Spleen (tissue), 13 donors: ENCODE measurements around the gene FBXO40. TPM values are rescaled to one million over a fixed set of nuclear protein-coding genes. Genes with fewer than 3 reads are reported as not detected.

Experiments
- DNase-seq: peaks from one replicate; pipeline ENCODE4 v3.0.0-alpha.2; 2020
- H3K27ac ChIP-seq, 8 donors: fragments of 200-600 bp; sonication (generic) in 7 of 8; 1 replicate in 4 of 8; 2 replicates in 4 of 8; pipeline versions ENCODE4 v1.5.0 to v1.8.0; 2016 to 2021; ENCODE audit warnings: inconsistent platforms in 4 of 8, mild to moderate bottlenecking in 4 of 8, moderate library complexity in 1 of 8
- H3K27me3 ChIP-seq, 7 donors: fragments of 200-600 bp; sonication (generic) in 6 of 7; replicated peaks in 1 of 7; 1 replicate in 4 of 7; 2 replicates in 3 of 7; pipeline versions ENCODE4 v1.5.0 to v1.8.0; 2016 to 2021; ENCODE audit warnings: inconsistent platforms in 3 of 7, mild to moderate bottlenecking in 1 of 7
- H3K36me3 ChIP-seq, 6 donors: fragments of 200-600 bp; sonication (generic) in 5 of 6; 1 replicate in 4 of 6; 2 replicates in 2 of 6; pipeline versions ENCODE4 v1.5.0 to v1.8.0; 2016 to 2021; ENCODE audit warnings: inconsistent platforms in 2 of 6
- H3K4me1 ChIP-seq, 6 donors: fragments of 200-600 bp; sonication (generic) in 5 of 6; 1 replicate in 3 of 6; 2 replicates in 3 of 6; pipeline versions ENCODE4 v1.5.0 to v1.8.0; 2016 to 2021; ENCODE audit warnings: inconsistent platforms in 3 of 6
- H3K4me3 ChIP-seq, 8 donors: fragments of 200-600 bp; sonication (generic) in 7 of 8; 1 replicate in 4 of 8; 2 replicates in 4 of 8; pipeline versions ENCODE4 v1.5.0 to v1.8.0; 2016 to 2021; ENCODE audit warnings: inconsistent platforms in 4 of 8, mild to moderate bottlenecking in 4 of 8, moderate library complexity in 2 of 8
- H3K9me3 ChIP-seq, 8 donors: fragments of 200-600 bp; sonication (generic) in 7 of 8; 1 replicate in 4 of 8; 2 replicates in 4 of 8; pipeline versions ENCODE4 v1.5.0 to v1.8.0; 2016 to 2021; ENCODE audit warnings: inconsistent platforms in 4 of 8
- POLR2A ChIP-seq, 3 donors: fragments of 450-650 bp; IDR thresholded peaks; one replicate each; pipeline ENCODE4 v1.5.1; 2017; ENCODE audit warnings: antibody characterized with exemption in 3 of 3, mild to moderate bottlenecking in 1 of 3
- POLR2AphosphoS5 ChIP-seq, 3 donors: sonication (generic); formaldehyde crosslinking; IDR thresholded peaks; one replicate each; pipeline ENCODE4 v1.5.1; 2017; ENCODE audit warnings: antibody characterized with exemption in 3 of 3
- WGBS, 5 donors: extraction: QIAGEN DNeasy Blood & Tissue Kit in 3 of 5; methylation state at CpG; one replicate each; pipeline versions ENCODE4 v1.1.5 to v1.1.7; 2013 to 2018; 5-methylcytosine and 5-hydroxymethylcytosine counted together
- intact Hi-C: fragments of 100-400 bp; cut with DNase I; formaldehyde crosslinking; loops from one replicate; pipeline ENCODE4 v1.15.0; 2023; ENCODE audit warnings: low total_unique reads
- long read RNA-seq, 2 donors: transcript quantifications; one replicate each; lab custom pipeline, GENCODE V29; 2026
- polyA plus RNA-seq, 3 donors: library from polyadenylated mRNA; stranded (reverse); fragments of 200-250 nt; gene quantifications; one replicate each; pipeline ENCODE4 v1.2.1, GENCODE V29; 2013
- total RNA-seq, 7 donors: library from RNA; depleted of rRNA in 3 of 7; stranded (reverse); fragments of >200 nt in 3 of 7; fragmentation: NEBNext Ultra II Directional in 4 of 7; extraction: Animal tissue kit (Norgen Biotek cat#: 25700) in 4 of 7; gene quantifications; one replicate each; pipeline versions ENCODE4 v1.1.0 to v1.2.1, GENCODE V29; 2016 to 2021
- TF ChIP-seq, protein P1 (sequence below), 11 experiments: fragments of 200-600 bp in 7 of 11; fragments of 450-650 bp in 4 of 11; sonication (generic) in 4 of 11; IDR thresholded peaks in 8 of 11; conservative IDR thresholded peaks in 3 of 11; 1 replicate in 7 of 11; 2 replicates in 4 of 11; pipeline versions ENCODE4 v1.4.0 to v1.8.0; 2016 to 2021; ENCODE audit warnings: antibody characterized with exemption in 11 of 11, inconsistent platforms in 4 of 11, mild to moderate bottlenecking in 1 of 11
- donor health status: healthy with polysubstance abuse.
- donor health status: DM: no; HTN: no; CAD: no; lungs with moderate emphysema.
- donor health status: DM: no; HTN: no; CAD: no.
- donor health status: Bipolar disorder and iron deficiency.
- donor health status: healthy.
- donor health status: DM: no; HTN: no; CAD: no.
- donor health status: DM: yes; HTN: yes; CAD: no.

FBXO40 gene, protein sequence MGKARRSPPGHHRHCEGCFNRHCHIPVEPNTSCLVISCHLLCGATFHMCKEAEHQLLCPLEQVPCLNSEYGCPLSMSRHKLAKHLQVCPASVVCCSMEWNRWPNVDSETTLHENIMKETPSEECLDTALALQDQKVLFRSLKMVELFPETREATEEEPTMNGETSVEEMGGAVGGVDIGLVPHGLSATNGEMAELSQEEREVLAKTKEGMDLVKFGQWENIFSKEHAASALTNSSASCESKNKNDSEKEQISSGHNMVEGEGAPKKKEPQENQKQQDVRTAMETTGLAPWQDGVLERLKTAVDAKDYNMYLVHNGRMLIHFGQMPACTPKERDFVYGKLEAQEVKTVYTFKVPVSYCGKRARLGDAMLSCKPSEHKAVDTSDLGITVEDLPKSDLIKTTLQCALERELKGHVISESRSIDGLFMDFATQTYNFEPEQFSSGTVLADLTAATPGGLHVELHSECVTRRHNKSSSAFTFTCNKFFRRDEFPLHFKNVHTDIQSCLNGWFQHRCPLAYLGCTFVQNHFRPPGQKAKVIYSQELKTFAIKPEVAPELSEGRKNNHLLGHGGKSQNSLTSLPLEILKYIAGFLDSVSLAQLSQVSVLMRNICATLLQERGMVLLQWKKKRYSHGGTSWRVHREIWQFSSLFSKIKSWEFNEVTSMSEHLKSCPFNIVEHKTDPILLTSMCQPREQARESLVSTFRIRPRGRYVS
- not detected for total RNA-seq
- not detected for polyA plus RNA-seq
- long read RNA-seq, donor 1, result 0 reads
- long read RNA-seq, donor 2, partial matches to known transcripts, result 64 of 64 reads
- long read RNA-seq, donor 2, other reads (novel, unspliced or antisense), result 0 of 64 reads

DNA sequence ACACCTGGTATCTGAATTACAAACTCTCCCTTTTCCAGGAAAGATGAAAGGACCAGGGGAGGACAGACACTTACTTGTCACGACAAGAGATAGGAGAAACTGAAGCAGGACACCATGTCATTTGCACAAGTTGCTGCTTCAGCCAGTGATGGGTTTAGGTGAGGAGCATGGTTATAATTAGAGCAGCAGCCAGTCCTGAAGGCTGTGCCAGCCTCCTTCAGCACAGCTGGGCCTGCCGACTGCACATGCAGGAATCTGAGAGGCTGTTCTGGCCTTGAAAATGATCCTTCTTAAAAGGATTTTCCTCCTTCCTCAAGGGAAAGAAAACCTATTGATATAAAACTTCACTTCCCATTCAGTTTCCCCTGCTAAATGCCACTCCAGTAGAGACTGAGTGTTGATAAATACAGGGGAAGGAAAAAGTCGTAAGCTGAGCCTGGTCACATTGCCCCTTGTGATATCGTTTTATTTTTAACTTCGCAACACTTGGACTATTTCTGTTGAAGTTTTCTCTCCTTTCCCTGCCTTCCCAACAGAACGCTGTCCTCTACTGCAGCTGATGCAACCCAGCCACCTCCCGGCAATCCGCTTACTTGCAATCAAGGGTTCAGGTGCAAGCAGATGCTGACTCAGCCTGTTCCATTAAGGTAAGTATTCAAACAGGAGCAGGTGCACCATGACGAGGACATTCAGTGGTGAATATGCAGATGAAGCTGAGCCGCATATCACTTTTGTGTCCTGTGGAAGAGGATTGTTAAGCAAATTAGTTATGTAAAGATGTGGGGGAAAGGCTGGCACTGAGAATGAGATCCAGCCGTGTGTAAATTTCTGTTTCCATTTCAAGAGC is at the start of gene FBXO40:
Gene FBXO40 (plus strand): TSS at position 524 of the 847 bp plus-strand sequence. CDS start 27,197 bp downstream, outside the sequence.
- Histone ChIP-seq H3K27me3 (no peaks in the 10 kb centered on the region), H3K36me3 (no peaks in the 10 kb centered on the region), H3K4me3 (no peak within 1 kb of the TSS), H3K4me1 (no peaks in the 10 kb centered on the region), H3K27ac (no peak within 1 kb of the TSS), H3K9me3 (no peaks in the 10 kb centered on the region)
- WGBS, 5 donors, result 53 to 67% (median 66%) methylated on average over 11 of the region's 11 CpGs
- TF ChIP-seq POLR2AphosphoS5 (IDR thresholded peaks at IDR 0.05) (no peak), POLR2A (IDR thresholded peaks at IDR 0.05) (no peak)
- TF ChIP-seq, protein P1, sequence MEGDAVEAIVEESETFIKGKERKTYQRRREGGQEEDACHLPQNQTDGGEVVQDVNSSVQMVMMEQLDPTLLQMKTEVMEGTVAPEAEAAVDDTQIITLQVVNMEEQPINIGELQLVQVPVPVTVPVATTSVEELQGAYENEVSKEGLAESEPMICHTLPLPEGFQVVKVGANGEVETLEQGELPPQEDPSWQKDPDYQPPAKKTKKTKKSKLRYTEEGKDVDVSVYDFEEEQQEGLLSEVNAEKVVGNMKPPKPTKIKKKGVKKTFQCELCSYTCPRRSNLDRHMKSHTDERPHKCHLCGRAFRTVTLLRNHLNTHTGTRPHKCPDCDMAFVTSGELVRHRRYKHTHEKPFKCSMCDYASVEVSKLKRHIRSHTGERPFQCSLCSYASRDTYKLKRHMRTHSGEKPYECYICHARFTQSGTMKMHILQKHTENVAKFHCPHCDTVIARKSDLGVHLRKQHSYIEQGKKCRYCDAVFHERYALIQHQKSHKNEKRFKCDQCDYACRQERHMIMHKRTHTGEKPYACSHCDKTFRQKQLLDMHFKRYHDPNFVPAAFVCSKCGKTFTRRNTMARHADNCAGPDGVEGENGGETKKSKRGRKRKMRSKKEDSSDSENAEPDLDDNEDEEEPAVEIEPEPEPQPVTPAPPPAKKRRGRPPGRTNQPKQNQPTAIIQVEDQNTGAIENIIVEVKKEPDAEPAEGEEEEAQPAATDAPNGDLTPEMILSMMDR (IDR thresholded peaks at IDR 0.05 in 8 of 11, conservative IDR thresholded peaks at IDR 0.05 in 3 of 11), result no peak
- no peak for DNase-seq
- intact Hi-C loops, result no loop called here

DNA sequence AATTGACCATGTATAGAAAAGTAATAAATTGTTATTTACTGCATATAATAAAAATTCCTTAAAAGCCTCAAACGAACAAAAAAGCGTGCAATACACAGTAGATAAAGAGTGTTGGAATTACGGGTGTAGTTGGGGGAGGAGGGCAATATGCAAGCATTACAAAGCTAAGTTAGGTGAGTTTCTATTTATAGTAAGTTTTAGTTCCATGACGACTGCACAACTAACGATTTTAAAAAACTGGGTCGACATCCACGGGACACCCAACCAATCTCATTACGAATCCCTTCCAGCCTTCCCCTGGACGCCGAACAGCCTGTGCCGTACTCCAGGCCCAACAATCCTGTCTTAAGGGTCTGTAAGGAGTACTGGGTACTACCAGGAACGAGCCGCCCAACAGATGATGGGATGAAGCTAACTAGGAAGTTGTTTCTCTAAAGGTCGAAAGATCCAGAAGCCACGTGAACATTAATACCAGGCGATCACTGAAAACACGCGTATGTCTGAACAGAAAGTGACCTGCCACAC is 48.1 kb upstream of the FBXO40 start:
- H3K4me1 ChIP-seq, result peaks cover 4 to 40% (median 17%) of the 10 kb centered on the region in 6 donors

DNA sequence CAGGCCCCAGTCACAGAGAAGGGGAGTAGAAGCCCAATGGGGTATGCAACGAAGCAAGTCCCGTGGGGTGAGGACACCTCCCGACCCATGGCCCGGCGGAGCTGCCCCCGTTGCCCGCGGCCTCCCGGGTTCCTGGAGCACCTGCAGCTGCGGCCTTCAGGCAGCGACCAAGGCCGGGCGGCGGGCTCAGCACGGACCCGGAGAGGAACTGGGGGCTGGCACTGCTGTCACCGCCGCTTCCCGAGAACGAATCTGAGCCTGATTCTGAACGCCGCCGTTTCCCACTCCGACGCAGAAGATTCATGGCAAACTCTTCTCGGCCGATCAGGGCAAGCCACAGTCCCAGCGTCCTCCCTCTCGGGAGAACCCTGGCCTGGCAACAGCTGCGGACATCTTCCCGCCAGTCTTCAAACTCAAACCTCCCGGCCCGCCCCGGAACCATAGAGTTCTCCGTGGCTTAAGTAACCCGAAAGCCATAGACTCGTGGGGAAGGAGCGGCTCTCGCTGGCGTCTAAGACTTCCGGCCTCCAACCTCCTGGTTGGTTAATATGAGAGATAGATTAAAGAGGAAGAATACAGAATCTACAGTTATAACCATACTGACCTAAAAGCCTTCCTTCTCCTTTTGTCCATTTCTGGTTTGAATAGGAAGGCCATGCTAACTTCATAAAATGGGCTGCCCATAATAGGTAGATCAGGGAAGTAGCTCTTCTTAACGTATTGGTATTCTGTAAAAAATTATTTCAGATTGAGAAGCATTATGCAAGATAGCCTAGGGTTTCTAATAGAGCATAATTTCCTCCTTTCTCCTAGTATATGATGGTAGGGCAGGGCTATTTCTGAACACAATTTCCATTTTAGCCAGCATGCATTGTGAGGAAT is 47.4 kb upstream of the FBXO40 start, which contains the start of gene POLQ:
Gene POLQ (minus strand): TSS at position 415 of the 882 bp plus-strand sequence. CDS start 111 bp downstream, at position 304.
- no peaks in the 10 kb centered on the region for H3K27me3 ChIP-seq
- peak; percentile 97 for DNase-seq
- H3K9me3 ChIP-seq, result no peaks in the 10 kb centered on the region
- H3K36me3 ChIP-seq, result peaks cover 0 to under 1% (median 0%) of the 10 kb centered on the region in 6 donors
- 0 to 1% (median 0%) methylated on average over 23 to 42 of the region's 42 CpGs for WGBS, 5 donors
- intact Hi-C loops, result loop anchor here (5.0 to 10.0 kb wide), 2 partner anchors 716 to 1489 kb away; no protein-coding TSS in a partner anchor
- H3K27ac ChIP-seq, result peak within 1 kb of the TSS; percentile 74 to 91 (median 87)
- no peak for TF ChIP-seq POLR2A (IDR thresholded peaks at IDR 0.05)
- TF ChIP-seq, protein P1 (IDR thresholded peaks at IDR 0.05 in 8 of 11, conservative IDR thresholded peaks at IDR 0.05 in 3 of 11), result no peak
- peak; percentile 46 to 80 (median 72) for TF ChIP-seq POLR2AphosphoS5 (IDR thresholded peaks at IDR 0.05)
- H3K4me3 ChIP-seq, result peak within 1 kb of the TSS; percentile 47 to 93 (median 66)
- peaks cover 4 to 40% (median 17%) of the 10 kb centered on the region in 6 donors for H3K4me1 ChIP-seq

More for the DNA sequence above, 48.1 kb upstream of the FBXO40 start:
- H3K27ac ChIP-seq, result peak overlapping the region in 3 of 8 donors; percentile 88 to 91 (median 89)
- peaks cover 0 to 6% (median 0%) of the 10 kb centered on the region in 6 donors for H3K36me3 ChIP-seq
- DNase-seq, result no peak
- H3K4me3 ChIP-seq, result peak overlapping the region; percentile 47 to 93 (median 66)
- no peaks in the 10 kb centered on the region for H3K27me3 ChIP-seq
- intact Hi-C loops, result loop anchor here (5.0 to 10.0 kb wide), 2 partner anchors 717 to 1490 kb away; no protein-coding TSS in a partner anchor
- no peak for TF ChIP-seq POLR2A (IDR thresholded peaks at IDR 0.05)
- no peak for TF ChIP-seq POLR2AphosphoS5 (IDR thresholded peaks at IDR 0.05)
- TF ChIP-seq, protein P1 (IDR thresholded peaks at IDR 0.05 in 8 of 11, conservative IDR thresholded peaks at IDR 0.05 in 3 of 11), result no peak
- WGBS, 5 donors, result 7 to 11% (median 9%) methylated on average over 18 of the region's 18 CpGs
- no peaks in the 10 kb centered on the region for H3K9me3 ChIP-seq
